Activated CD8-positive, alpha-beta memory T cell treated with anti-CD3 and anti-CD28 coated beads for 4 hours (primary cell): Measurements from ENCODE around the gene CFAP99.

Experiments used
- DNase-seq, 2 donors: peaks; one replicate each; pipeline ENCODE4 v3.0.0-alpha.2; 2020; ENCODE audit warnings: low read depth in 2 of 2

Gene CFAP99

DNA sequence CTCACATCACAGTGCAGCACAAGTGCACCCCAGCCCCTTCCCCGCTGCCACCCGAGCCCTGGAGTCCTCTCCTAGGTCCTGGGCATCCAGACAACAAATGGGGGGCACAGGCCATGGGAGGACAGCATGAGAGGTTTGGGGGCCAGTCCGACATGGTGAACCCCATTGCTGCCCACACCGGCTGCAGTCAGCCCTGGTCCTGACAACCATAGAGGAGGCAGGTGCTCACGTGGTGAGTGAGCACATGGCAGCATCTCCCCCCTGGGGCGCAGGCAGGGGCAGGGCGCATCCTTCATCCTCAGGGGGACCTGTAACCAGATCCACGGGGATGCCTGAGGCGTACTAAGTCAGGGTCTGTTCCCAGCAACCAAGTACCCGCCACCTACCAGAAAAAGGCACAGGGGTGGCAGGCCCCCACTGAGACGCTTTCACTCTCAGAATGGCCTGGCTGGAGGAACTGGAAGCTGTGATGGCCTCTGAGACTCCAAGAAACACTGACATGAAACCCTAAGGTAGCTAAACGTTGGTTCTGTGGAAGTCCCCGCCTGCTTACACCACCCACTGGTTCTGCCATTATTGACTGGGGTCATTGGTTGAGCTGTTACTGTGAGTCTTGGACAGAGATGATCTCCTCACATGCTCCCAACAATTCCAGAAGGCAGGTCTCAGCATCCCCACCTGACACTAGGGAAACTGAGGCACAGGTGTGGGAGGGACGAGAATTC is 6.8 kb upstream of the CFAP99 start:
- no peak for DNase-seq

DNA sequence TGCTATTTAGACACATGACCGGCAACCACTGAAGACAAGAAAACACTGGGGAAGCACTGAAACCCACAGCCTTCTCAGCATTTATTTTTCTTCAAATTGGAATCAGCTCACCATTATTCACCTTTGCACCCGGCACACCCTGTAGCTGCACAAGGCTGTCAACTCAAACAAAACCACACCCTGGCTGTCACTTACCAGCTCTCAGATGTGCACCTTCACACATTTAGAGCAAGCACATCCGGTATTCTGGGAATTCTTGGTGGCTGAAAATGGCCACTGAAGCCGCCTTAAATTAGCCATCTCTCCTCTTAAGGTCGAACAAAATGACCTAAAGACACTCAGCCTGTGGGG is 6.2 kb upstream of the CFAP99 start:
- peak in 1 of 2 donors; percentile 41 for DNase-seq

DNA sequence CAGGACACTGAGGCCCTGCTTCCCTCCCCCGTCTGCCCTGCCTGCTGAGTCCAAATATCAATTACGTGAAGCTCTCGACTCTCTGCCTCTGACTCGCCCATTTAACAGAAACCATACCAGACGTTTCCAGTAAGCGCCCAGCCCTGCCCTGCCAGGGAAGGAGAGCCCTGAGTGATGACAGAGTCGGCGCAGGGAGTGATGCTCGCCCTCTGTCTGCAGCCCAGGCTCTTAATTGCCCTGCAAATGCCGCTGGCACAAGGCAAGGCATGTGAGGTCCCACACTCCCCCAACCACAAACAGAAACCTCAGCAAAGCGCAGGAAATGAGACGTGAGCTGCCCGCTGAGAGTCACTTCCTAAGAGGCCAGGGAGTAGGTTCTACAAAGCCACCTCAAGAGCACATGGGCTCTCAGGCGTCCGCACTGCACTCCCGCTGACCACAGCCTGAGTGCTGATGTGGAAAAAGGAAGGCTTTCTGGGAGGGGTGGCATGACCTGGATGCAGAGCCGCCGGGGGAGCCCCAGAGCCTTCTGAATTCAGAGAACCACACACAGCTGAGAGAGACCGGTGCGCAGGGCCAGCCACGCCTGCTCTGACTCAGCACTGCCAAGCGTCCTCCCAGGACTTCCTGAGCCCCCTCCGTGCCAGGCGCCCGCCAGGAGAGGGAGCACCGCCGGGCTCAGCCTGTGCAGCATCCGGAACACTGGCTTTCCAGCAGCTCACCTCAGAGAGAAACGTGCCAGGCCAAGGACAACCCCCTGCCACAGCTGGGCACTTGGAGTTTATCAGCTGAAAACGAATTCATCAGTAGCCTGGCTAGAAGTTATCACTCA is 5.7 kb upstream of the CFAP99 start:
- DNase-seq: peak; percentile 71 to 79

DNA sequence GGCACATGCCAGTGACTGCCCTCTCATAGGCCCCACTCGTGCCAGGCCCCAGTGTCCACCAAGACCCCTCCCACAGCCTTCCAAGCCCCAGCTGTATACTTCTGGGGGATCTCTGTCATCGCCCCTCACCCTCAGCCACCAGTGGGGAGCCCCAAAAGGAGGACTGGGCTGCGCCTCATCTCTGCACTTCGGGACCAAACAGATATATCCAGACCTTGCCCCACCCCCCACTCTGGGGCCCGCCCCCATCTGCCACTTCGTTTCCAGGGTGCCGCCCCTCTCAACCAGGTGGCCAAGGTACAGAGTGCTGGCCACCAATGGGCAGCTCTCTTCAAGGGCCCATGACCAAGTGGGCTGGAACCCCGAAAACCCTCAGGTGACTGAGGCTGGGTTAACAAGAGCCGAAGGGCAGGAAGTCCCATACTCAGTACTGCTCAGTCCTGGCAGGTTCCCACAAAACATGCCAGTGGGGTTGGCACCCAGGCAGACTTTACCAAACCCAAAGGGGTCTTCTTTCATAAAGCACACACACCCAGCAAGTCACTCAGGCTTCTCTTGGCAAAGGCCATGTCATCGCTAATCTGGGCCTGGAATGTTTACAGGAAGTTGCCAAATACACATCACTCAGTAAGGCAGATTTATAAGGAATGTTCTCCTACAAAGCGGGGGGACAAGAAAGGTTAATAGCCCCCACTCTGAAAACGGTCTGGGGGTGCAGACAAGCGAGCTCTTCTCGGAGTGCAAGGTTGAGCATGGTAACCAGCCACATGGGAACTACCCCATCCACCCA is 4.7 kb upstream of the CFAP99 start:
- DNase-seq: no peak

DNA sequence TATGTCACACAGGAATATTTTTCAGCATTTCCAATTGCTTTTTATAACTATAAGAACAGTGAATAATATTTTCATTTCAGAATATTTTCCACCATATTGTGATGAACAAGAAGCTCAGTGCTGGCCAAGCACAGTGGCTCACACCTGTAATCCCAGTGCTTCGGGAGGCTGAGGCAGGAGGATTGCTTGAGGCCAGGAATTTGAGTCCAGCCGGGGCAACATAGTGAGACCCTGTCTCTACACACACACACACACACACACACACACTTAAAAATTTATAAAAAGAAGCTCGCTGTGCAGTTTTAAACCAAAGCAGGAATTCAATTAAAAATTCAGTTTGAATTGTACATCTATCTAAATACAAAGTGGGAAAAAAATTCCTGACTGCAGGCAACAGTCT is 3.5 kb upstream of the CFAP99 start:
- no peak for DNase-seq

DNA sequence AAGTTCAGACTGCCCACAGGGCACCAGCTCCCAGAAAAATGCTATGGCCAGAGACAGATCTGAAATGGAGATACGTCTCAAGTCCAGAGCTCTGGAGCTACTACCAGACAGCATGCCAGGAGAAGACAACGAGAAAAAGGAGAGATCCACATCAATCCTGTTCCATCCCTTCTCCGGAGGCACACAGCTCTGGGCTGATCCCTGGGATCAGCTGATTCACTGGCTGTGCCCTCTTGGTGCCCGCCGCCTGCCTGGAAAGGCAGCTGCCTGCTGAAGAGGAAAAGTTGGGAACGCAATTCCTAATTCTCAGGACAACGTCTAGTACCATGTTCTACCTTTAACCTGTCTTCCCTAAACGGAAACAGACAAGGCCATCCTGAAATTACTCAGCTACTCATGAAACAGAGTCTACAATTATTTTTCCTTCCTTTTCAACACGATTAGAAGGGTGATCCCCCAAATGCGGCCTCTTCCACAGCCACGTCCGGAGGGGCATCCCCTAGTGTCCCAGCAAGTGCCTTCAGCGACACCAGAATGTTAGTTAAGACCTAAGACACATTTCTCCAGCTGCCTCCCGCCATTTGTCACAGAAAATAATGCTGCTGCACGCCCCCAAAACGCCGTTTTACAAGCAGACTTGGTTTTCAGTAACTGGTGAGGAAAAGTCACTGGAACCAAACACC is 2.7 kb upstream of the CFAP99 start:
- DNase-seq: no peak

DNA sequence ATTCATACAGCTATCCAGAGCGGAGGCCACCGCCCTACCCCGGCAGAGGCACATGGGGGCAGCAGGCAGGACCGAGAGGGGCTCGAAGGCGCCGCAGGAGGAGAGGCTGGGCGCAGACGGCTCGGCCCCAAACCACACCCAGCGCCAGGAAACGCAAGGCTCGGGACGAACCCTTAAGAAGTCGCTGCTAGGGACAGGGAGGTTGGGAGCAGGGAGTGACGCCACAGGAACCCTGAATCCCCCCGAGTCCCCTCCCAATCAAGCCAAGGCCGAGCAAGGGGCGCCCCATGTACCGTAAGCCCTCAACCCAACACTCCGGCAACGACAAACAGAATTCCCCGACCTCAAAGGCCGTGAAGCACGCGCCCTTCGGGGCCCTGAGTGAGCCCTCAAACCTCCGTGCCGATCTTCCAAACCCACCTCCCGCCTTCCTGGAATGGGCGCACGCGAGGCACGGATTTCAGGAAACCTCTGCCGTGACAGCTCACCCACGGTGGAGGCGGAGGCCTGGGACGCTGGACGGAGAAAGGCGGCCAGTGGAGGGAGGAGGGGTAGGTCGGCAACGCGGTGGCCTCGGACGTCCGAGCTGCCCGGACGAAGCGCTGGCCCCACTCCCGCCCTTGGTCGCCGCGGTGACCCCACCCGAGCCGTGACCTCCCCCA is 2.1 kb upstream of the CFAP99 start:
- no peak for DNase-seq

DNA sequence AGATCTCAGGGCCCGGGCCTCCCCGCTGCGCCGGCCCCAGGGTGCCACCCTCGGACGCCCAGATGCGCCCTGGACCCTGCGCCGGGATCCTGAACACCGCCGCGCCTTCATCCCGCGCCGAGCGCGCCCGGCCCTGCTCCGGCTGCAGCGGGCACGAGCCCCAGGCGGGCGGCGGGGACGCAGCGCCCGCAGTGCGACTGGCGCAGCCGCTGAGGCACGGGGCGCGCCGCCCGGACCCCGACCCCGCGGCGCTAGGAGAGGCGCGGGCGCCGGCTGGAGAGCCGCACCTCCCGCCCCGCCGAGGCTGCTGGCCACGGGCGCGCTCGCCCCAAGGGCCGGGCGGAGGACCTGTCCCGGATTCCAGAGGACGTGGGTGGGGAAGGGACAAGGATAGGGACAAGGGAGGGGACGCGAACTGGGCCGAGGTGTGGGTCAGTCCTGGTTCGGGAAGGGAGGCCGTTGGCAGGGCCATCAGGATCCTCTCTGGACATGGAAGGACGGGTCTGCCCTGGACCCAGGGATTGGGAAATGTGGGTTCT is 1.5 kb upstream of the CFAP99 start:
- DNase-seq: no peak

DNA sequence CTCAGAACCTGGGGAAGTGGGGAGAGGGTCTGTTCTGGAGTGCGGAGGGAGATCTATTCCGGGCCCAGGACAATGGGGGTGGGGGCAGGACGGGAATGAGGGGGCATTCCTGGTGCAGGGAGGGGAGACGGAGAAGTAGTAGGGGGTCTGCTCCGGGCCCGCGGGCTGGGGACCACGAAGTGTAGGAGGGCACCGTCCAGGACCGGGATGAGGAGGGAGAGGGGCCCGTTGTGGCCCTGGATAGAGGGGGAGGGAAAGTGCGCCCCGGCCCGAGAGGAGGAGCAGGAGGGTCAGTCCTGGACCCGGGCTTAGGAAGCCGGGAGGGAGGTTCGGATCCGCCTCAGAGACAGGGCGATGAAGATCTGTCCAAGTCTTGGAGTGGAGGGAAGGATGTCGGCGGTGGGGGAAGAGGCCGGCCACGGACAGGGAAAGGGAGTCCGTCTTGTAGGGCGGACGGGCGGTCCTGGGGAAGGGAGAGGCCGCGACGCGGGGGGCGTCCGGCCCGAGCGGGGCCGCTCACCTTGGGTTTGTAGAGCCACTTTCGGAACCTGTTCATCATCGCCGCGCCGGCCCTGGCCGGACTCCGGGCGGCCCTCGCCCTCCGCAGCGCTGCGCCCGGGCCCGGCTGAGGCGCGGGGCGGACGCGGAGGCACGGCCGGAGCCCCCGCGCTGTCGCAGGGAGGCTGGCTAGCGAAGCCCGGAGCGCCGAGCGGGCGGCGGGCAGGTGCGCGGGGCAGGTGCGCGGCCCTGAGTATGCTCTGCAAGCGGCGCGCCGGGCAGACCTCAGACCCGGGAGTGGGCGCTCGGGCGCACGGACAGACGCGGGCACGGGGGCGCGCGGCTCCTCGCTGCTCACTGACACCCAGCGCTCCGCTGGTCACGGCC is 748 bp upstream of the CFAP99 start, which contains the start of gene ZFYVE28:
ZFYVE28 (minus strand) TSS at position 881 of the 885 bp plus-strand sequence; CDS start at position 559, 322 bp downstream.
- DNase-seq: no peak

DNA sequence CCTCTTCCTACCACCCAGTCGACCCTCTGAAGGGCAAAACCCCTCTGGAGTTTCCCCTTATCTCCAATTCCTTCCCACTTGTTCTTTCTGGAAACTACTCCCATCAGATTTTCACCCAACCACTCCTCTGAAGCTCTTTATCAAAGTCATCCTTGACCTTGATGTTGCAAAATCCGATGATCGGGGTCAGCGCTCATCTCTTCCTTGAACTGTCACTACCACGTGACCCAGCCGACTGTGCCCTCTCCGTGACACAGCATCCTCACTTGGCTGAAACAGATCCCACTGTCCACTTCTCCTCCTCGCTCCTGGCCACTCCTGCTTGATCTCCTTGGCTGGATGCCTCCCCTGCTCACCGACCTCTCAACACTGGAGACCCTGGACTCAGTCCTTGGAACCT is 1.1 kb downstream of the CFAP99 start:
- DNase-seq: no peak

DNA sequence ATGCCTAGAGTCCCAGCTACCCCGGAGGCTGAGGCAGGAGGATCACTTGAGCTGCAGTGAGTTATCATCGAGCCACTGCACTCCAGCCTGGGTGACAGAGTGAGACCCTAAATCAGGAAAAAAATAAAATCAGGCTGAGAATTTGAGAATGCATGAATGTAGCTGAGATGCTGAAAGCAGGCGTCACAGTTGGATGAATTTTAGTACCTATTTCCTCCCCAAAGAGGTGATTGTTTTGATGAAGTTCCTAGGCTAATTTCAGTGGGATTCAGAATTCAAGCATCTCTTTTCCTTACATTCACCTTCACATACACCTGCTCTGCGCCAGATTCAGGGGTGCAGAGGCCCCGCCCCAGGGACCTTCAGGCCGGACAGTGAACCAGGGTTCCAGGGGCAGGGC is 3.2 kb downstream of the CFAP99 start:
- no peak for DNase-seq

DNA sequence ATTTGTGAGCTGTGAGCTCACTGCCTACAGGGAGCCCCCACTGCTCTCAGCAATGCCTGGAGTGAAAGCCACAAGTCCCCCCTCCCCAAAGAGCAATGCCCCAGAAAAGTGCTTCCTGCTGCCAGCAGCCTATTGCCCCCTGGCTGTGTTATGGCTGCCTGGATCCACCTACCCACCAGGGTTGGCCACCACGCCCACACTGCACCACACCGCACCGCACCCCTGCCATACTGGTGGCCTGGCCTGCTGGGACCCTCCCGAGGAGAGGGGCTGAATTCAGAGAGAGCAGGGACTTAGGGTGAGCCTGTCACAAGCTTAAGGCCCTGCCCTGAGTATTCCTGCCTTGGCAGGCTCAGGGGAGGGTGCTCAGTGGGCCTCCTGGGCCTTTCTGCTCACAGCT is 4.3 kb downstream of the CFAP99 start:
- no peak for DNase-seq

DNA sequence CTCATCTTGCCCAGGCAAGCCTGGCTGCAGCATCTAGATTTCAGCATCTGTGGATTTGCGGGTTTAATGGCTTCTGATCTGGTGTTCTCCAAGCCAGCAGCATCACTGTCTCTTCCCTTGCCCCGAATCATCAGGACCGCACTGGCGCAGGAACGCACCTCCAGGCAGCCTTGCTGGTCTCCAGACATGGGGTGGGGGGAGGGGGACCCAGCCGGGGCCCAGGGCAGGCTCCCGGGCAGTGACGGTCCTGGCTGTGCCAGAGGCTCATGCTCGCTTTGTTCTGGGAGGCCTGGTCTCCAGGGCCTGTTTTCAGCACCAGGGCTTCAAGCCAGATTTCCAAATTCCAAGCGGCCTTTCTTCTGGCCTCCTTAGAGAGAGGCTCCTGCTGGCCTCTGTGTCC is 4.9 kb downstream of the CFAP99 start:
- no peak for DNase-seq

DNA sequence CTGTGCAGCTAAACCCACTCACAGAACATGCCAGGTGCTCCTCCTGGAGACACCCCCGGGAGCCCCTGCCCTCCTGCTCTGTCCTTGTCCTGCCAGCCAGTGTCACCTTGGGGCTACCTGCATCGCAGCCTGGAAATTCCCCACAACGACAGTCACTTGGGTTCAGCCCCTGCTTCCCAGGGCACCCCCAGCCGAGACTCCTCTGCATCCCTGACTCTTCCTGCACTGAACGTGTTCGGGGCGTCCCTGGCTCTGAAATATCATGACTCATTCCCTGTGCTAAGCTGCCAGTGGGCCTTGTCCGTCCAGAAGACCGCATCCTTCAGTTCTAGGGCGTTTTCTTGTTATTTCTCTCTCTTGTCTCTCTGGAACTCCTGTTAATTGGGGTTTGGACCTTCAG is 5.8 kb downstream of the CFAP99 start:
- DNase-seq: no peak

DNA sequence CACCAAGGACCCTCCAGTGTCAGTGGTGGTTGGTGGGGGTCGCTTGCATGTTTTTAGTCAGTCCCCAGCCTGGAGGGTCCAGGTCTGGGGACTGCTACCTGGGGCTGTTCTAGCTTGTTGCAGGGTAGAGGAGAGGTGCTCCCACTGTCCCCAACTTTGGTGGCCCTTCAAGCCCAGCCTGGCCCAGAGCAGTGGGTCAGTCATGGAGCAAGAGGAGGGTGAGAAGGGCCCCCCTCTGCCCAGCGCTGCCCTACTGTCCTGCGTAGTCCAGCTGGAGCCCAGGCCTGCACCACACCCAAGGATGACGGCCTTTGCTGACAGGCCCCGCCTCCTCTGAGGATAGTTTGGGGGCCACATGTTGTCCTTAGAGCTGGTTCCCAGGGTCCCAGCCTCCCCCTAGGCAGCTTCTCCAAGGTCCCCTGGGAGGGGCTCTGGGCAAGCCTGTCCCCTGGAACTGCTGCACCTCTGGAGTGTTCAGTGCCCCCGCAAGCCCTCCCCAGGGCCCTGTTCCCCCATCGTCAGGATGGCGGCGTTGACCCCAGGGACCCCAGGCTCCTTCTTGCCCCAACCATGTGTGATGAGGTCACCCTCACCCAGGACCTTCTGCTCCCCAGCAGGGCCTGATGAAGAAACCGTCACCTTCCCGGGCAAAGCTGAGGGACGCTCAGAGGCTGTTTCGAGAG is 6.8 kb downstream of the CFAP99 start:
- no peak for DNase-seq

DNA sequence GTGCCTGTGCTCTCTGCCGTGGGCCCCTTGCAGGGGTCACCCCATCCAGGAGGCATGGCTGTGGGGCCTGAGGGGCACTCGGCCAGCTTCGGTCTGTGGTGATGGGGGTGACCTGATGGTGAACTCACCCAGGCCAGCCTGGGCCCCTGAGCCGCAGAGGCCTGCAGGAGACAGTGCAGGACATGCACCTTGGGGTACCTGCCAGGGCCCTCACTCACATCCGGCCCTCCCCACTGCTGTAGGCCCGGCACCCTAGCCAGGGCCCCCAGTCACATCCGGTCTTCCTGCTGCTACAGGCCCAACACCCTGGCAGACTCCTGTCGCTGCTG is 7.3 kb downstream of the CFAP99 start:
- DNase-seq: no peak

DNA sequence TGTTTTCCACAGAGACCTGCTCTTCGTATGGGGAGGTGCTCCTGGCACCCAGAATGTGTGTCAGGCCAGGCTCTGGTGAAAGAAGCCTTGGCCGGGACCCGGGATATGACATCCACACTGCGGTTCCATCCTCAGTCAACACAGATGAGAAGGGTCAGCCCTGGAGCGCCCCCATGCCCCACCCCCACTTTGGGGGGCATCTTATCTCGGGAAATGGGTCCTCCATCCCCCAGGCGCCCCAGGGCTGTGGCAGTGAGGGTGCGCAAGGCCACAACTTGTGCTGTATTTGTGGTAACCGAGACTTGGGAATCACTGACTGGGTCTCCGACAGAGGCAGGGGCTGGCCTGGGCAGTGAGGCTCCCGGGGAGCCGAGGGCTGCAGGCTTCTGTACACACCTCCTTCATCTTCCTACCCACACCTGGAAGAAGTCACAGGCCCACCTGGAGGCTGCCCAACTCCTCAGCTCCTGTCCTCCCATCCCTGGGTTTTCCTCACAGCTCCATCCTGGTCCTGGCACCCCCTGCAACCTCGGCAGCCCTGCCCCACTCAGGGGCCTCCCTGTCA is 8.0 kb downstream of the CFAP99 start:
- DNase-seq: no peak

DNA sequence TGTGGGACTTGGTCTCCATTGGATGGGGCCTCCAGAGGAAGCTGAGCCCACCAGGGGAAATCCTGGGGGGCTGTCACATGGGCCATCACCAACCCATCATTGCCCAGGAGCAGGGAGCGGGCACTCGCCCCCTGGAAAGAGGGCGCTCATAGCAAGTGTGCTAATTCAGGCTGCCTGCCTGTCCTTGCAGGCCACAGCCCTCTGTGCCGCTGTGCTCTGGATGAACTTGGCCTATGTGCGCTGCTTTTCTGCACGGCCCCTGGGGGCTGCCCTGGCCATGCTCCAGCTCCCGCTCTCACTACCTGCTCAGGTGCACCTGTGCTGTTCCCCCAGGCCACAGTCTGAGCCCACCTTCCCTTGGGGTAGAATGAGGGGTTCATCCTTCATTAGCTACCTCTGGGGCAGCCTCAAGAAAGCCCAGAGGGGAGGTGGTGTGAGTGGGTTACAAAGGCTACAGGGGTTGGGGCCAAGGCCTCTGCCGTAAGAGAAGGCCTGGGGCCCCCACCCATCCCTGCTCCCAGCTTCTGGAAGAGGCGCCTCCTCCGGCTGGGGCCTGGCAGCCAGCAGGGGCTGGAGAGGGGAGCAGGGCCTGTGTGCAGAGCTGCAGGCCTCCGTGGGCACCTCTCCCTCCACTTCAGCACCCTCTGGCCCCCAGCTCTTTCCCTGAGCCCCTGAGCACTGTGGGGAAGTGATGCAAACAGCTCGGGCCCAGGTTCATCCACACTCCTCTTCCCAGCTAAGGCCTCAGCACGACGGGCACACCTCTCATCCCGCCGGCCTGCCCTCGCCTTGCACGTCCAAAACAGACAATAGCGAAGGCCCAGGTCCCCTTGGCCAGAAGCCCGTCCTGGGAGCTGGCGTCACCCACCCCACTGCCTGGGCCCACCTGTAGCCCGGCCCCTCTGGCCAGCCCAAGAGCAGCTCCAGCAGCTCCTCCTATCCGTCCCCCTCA is 8.9 kb downstream of the CFAP99 start:
- DNase-seq: no peak
